K562 (cell line): ENCODE data around the gene HMCES. TPM values are rescaled to one million over a fixed set of nuclear protein-coding genes. Genes with fewer than 3 reads are reported as not detected.

Experiments used
- ATAC-seq: fragments of 200-7000 bp; cut with Tn5 transposase; 3 replicates; pipeline ENCODE4 v1.9.1; 2020; ENCODE audit warnings: moderate library complexity
- BruUV-seq: library from RNA; stranded (reverse); fragments of 400-500 nt; replicated peaks from 2 replicates; lab custom pipeline; 2021; lab: Mats Ljungman, UMichigan
- CTCF ChIA-PET: fragments of 300-600 bp; formaldehyde crosslinking; extraction: SDS; loops from one replicate; lab custom pipeline; 2021; ENCODE audit warnings: low intra/inter-chr PET ratio; lab: Yijun Ruan, JAX
- POLR2A ChIA-PET: fragments of 300-600, 350-650 bp; sonication (Branson Sonifier 250); formaldehyde crosslinking; extraction: SDS; loops from one replicate; lab custom pipeline; 2021; ENCODE audit warnings: antibody characterized with exemption, inconsistent platforms; lab: Yijun Ruan, JAX
- DNase-seq, 4 experiments: peaks; one replicate each; pipeline versions ENCODE4 v3.0.0 to v3.0.0-alpha.2; 2011 to 2018; ENCODE audit warnings: low spot score in 3 of 4, mixed read lengths in 3 of 4; ENCODE audit errors: extremely low read depth in 1 of 4
- FAIRE-seq: peaks from 2 replicates; lab custom pipeline; 2011; peaks lifted over from hg19 to GRCh38; lab: Jason Lieb, UNC
- H2AFZ ChIP-seq: 2 replicates; pipeline ENCODE4 v1.6.0; 2011; ENCODE audit warnings: low read depth, low read length, control low read depth, inconsistent platforms
- H3K27ac ChIP-seq: fragments of 200-600 bp; 3 replicates; pipeline ENCODE4 v1.8.0; 2011; ENCODE audit warnings: low read depth, mild to moderate bottlenecking, control low read depth, inconsistent platforms, low read length, moderate library complexity, mixed read lengths; ENCODE audit errors: extremely low read depth
- H3K27me3 ChIP-seq, 2 experiments: fragments of 300-600 bp in 1 of 2; 2 replicates in 1 of 2; 3 replicates in 1 of 2; pipeline versions ENCODE4 v1.6.0 to v1.8.0; 2011; ENCODE audit warnings: inconsistent platforms in 2 of 2, low read length in 2 of 2, mild to moderate bottlenecking in 1 of 2, mixed read lengths in 1 of 2, moderate library complexity in 1 of 2; ENCODE audit not compliant: control insufficient read depth in 2 of 2, insufficient read depth in 2 of 2
- H3K36me3 ChIP-seq: fragments of 300-600 bp; 3 replicates; pipeline ENCODE4 v1.8.0; 2011; ENCODE audit warnings: mild to moderate bottlenecking, low read length, inconsistent platforms; ENCODE audit not compliant: control insufficient read depth, insufficient read depth
- H3K4me1 ChIP-seq, 2 experiments: fragments of 200-600 bp in 1 of 2; replicated peaks in 1 of 2; 2 replicates in 1 of 2; 3 replicates in 1 of 2; pipeline versions ENCODE4 v1.5.1 to v1.8.0; 2011; ENCODE audit warnings: inconsistent platforms in 2 of 2, low read length in 2 of 2, mild to moderate bottlenecking in 1 of 2, mixed read lengths in 1 of 2, moderate library complexity in 1 of 2; ENCODE audit not compliant: control insufficient read depth in 2 of 2, insufficient read depth in 2 of 2
- H3K4me2 ChIP-seq: 2 replicates; pipeline ENCODE4 v1.6.1; 2011; ENCODE audit warnings: low read length, control low read depth, inconsistent platforms, mixed read lengths; ENCODE audit not compliant: insufficient read depth
- H3K4me3 ChIP-seq: fragments of 200-600 bp; sonication (generic), shearing (Covaris generic); 2 replicates; pipeline ENCODE4 v1.5.1; 2016; ENCODE audit warnings: control low read depth, inconsistent platforms
- H3K79me2 ChIP-seq: fragments of 200-600 bp; 3 replicates; pipeline ENCODE4 v1.8.0; 2011; ENCODE audit warnings: low read length, inconsistent platforms; ENCODE audit not compliant: control insufficient read depth, insufficient read depth
- H3K9ac ChIP-seq, 2 experiments: 2 replicates each; pipeline versions ENCODE4 v1.6.0 to v1.6.1; 2011; ENCODE audit warnings: low read depth in 2 of 2, low read length in 2 of 2, control low read depth in 1 of 2, inconsistent platforms in 1 of 2, mild to moderate bottlenecking in 1 of 2, mixed read lengths in 1 of 2; ENCODE audit not compliant: insufficient read depth in 1 of 2
- H3K9me1 ChIP-seq: one replicate; pipeline ENCODE4 v1.6.0; 2011; ENCODE audit warnings: inconsistent platforms, mild to moderate bottlenecking, low read length, moderate library complexity; ENCODE audit not compliant: control insufficient read depth, insufficient read depth
- H3K9me3 ChIP-seq: replicated peaks from 2 replicates; pipeline ENCODE4 v1.5.1; 2011; ENCODE audit warnings: low read depth, low read length, inconsistent platforms; ENCODE audit not compliant: control insufficient read depth, insufficient read depth
- H4K20me1 ChIP-seq: replicated peaks from 2 replicates; pipeline ENCODE4 v1.6.1; 2011; ENCODE audit warnings: low read length, inconsistent platforms, mixed read lengths; ENCODE audit not compliant: control insufficient read depth, insufficient read depth
- WGBS: fragments of 100-300 bp; shearing (Covaris generic); methylation state at CpG from one replicate; pipeline ENCODE4 v1.1.6; 2016; ENCODE audit warnings: low coverage, mixed read lengths; ENCODE audit not compliant: insufficient coverage; ENCODE audit errors: missing lambda C conversion rate; 5-methylcytosine and 5-hydroxymethylcytosine counted together
- in situ Hi-C: fragments of 300-500 bp; cut with MboI; formaldehyde crosslinking; loops from 4 replicates; pipeline ENCODE4 v1.15.0; 2018; ENCODE audit warnings: inconsistent platforms, mixed read lengths
- intact Hi-C: fragments of 100-400 bp; cut with micrococcal nuclease; formaldehyde crosslinking; loops from 2 replicates; pipeline ENCODE4 v1.14.2; 2022
- polyA plus RNA-seq, 8 experiments: library from polyadenylated mRNA; depleted of rRNA in 4 of 8; stranded (reverse) in 5 of 8; unstranded in 3 of 8; fragments of >200 nt; fragmentation: Nextera tagmentation in 2 of 8; fragmentation: Illumina TruSeq in 1 of 8; extraction: Ambion mirVana in 2 of 8; extraction: Trizol in 1 of 8; gene quantifications; 2 replicates each; pipeline versions ENCODE4 v1.2.1 to v1.2.3, GENCODE V29; 2011 to 2014; ENCODE audit warnings: inconsistent platforms in 1 of 8, missing spikeins in 1 of 8
- total RNA-seq, 7 experiments: library from RNA; depleted of rRNA in 6 of 7; stranded (reverse); fragments of >200 nt in 6 of 7; fragmentation: Illumina TruSeq in 2 of 7; extraction: Trizol in 2 of 7; gene quantifications; 2 replicates each; pipeline versions ENCODE4 v1.2.1 to v1.2.3, GENCODE V29; 2011 to 2021; ENCODE audit warnings: low replicate concordance in 1 of 7
- TF ChIP-seq, protein P1 (sequence below), 2 experiments: fragments of 450-650 bp; formaldehyde crosslinking in 1 of 2; IDR thresholded peaks; 2 replicates each; pipeline versions ENCODE4 v1.4.0 to v1.6.1; 2014 to 2020; ENCODE audit warnings: mild to moderate bottlenecking in 2 of 2, borderline replicate concordance in 1 of 2, low read depth in 1 of 2
- TF ChIP-seq, protein P2 (sequence below): fragments of 250-450 bp; sonication (Bioruptor Pico); IDR thresholded peaks from 2 replicates; pipeline ENCODE4 v1.5.0; 2021; ENCODE audit warnings: mild to moderate bottlenecking, borderline replicate concordance

The HMCES gene
- total and polyA plus RNA-seq, 9 of the 15 experiments (the other 6 are each of a cell fraction or from before 2014, with no cell fraction given) = 18.8 to 45.3 (median 24.8) TPM

DNA sequence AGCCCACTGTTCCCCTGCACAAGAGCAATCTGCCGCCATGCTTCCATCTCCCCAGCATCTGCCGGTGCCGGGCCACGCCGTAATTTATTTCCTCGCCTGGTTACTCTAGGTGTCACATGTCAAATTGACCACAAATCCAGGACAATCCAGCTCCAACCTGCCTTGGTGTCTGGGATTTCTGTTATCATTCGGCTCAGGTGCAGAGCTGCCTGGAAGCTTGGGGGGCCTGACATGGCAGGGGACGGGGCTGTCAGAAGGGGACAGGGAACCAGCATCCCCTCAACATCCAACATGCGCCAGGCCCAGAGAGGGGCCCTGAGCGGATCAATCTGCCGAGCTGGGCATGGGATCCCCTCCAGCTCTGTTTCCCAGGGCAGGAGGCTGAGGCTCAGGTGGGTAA is 47.9 kb downstream of the HMCES start:
- CTCF ChIA-PET = no interaction called here
- H4K20me1 ChIP-seq = no peaks in the 10 kb centered on the region
- H3K79me2 ChIP-seq = no peaks in the 10 kb centered on the region
- H3K4me2 ChIP-seq = no peak overlapping the region
- H3K27ac ChIP-seq = no peak overlapping the region
- in situ Hi-C loops (no loop called here), intact Hi-C loops (loop anchor here (5.0 to 10.0 kb wide), 2 partner anchors 88 to 111 kb away; partner anchors contain the start of gene MBD4)
- no TSS peak for BruUV-seq
- TF ChIP-seq, protein P1, sequence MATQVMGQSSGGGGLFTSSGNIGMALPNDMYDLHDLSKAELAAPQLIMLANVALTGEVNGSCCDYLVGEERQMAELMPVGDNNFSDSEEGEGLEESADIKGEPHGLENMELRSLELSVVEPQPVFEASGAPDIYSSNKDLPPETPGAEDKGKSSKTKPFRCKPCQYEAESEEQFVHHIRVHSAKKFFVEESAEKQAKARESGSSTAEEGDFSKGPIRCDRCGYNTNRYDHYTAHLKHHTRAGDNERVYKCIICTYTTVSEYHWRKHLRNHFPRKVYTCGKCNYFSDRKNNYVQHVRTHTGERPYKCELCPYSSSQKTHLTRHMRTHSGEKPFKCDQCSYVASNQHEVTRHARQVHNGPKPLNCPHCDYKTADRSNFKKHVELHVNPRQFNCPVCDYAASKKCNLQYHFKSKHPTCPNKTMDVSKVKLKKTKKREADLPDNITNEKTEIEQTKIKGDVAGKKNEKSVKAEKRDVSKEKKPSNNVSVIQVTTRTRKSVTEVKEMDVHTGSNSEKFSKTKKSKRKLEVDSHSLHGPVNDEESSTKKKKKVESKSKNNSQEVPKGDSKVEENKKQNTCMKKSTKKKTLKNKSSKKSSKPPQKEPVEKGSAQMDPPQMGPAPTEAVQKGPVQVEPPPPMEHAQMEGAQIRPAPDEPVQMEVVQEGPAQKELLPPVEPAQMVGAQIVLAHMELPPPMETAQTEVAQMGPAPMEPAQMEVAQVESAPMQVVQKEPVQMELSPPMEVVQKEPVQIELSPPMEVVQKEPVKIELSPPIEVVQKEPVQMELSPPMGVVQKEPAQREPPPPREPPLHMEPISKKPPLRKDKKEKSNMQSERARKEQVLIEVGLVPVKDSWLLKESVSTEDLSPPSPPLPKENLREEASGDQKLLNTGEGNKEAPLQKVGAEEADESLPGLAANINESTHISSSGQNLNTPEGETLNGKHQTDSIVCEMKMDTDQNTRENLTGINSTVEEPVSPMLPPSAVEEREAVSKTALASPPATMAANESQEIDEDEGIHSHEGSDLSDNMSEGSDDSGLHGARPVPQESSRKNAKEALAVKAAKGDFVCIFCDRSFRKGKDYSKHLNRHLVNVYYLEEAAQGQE (IDR thresholded peaks at IDR 0.05; ENCODE audit: borderline replicate concordance) = 0 out of 2 replicates have a peak, but pooled peaks have one; percentile 9
- TF ChIP-seq, protein P1 (CRISPR knock-in tag; IDR thresholded peaks at IDR 0.05; ENCODE audit: low read depth) = no peak
- TF ChIP-seq, protein P2, sequence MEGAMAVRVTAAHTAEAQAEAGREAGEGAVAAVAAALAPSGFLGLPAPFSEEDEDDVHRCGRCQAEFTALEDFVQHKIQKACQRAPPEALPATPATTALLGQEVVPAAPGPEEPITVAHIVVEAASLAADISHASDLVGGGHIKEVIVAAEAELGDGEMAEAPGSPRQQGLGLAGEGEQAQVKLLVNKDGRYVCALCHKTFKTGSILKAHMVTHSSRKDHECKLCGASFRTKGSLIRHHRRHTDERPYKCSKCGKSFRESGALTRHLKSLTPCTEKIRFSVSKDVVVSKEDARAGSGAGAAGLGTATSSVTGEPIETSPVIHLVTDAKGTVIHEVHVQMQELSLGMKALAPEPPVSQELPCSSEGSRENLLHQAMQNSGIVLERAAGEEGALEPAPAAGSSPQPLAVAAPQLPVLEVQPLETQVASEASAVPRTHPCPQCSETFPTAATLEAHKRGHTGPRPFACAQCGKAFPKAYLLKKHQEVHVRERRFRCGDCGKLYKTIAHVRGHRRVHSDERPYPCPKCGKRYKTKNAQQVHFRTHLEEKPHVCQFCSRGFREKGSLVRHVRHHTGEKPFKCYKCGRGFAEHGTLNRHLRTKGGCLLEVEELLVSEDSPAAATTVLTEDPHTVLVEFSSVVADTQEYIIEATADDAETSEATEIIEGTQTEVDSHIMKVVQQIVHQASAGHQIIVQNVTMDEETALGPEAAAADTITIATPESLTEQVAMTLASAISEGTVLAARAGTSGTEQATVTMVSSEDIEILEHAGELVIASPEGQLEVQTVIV (CRISPR knock-in tag) = no peak
- no peak for DNase-seq
- no peak overlapping the region for H2AFZ ChIP-seq
- no peaks in the 10 kb centered on the region for H3K9me3 ChIP-seq
- no peak overlapping the region for H3K4me3 ChIP-seq
- WGBS = 58% methylated on average over 3 of the region's 11 CpGs
- POLR2A ChIA-PET = interaction anchor here (1.6 to 3.4 kb wide), 2 partner anchors 8 to 11 kb away, joined by 4 to 20 read pairs; a partner anchor contains a TSS
- H3K27me3 ChIP-seq = no peaks in the 10 kb centered on the region
- no peak for FAIRE-seq
- H3K36me3 ChIP-seq = no peaks in the 10 kb centered on the region
- peaks cover 4 to 17% of the 10 kb centered on the region in 2 experiments; a peak in 4 of 5 replicates for H3K4me1 ChIP-seq
- no peaks in the 10 kb centered on the region for H3K9me1 ChIP-seq
- no peak overlapping the region; a peak in 1 of 4 replicates for H3K9ac ChIP-seq
- ATAC-seq = no peak
